IPS-18a (cell line): ENCODE data around the gene TANGO2.

Source experiments
- H3K27ac ChIP-seq: one replicate; pipeline ENCODE4 v1.5.1; 2013; ENCODE audit warnings: low read length
- H3K27me3 ChIP-seq: one replicate; pipeline ENCODE4 v1.6.1; 2013; ENCODE audit warnings: mild to moderate bottlenecking, low read length; ENCODE audit not compliant: control insufficient read depth, insufficient read depth
- H3K36me3 ChIP-seq: one replicate; pipeline ENCODE4 v1.6.1; 2013; ENCODE audit warnings: low read depth, low read length; ENCODE audit not compliant: control insufficient read depth
- H3K4me1 ChIP-seq: one replicate; pipeline ENCODE4 v1.6.1; 2013; ENCODE audit warnings: low read depth, low read length; ENCODE audit not compliant: control insufficient read depth
- H3K4me3 ChIP-seq: one replicate; pipeline ENCODE4 v1.5.1; 2013; ENCODE audit warnings: low read length
- H3K9ac ChIP-seq: one replicate; pipeline ENCODE4 v1.6.1; 2013; ENCODE audit warnings: mild to moderate bottlenecking, low read length, moderate library complexity
- H3K9me3 ChIP-seq: one replicate; pipeline ENCODE4 v1.6.1; 2013; ENCODE audit warnings: low read depth, low read length; ENCODE audit not compliant: control insufficient read depth

The TANGO2 gene

GRCh38 chr22:20071524-20071972 is 50.6 kb downstream of the TANGO2 start:
- Histone ChIP-seq H3K9me3 (no peaks in the 10 kb centered on the region), H3K27ac (no peak overlapping the region), H3K4me1 (no peaks in the 10 kb centered on the region), H3K27me3 (no peaks in the 10 kb centered on the region), H3K4me3 (no peak overlapping the region), H3K36me3 (no peaks in the 10 kb centered on the region), H3K9ac (no peak overlapping the region)

- H3K27ac ChIP-seq = no peak overlapping the region
- no peak overlapping the region for H3K9ac ChIP-seq
- peaks cover 2% of the 10 kb centered on the region for H3K36me3 ChIP-seq
- no peaks in the 10 kb centered on the region for H3K9me3 ChIP-seq
- H3K27me3 ChIP-seq = no peaks in the 10 kb centered on the region
- no peak overlapping the region for H3K4me3 ChIP-seq
- H3K4me1 ChIP-seq = peaks cover 5% of the 10 kb centered on the region
These were observed 55.8 kb downstream of the TANGO2 start for GRCh38 chr22:20076627-20077172.

- Histone ChIP-seq H3K4me1 (peaks cover 6% of the 10 kb centered on the region), H3K27me3 (no peaks in the 10 kb centered on the region), H3K27ac (peak within 1 kb of the TSS; percentile 93), H3K9me3 (no peaks in the 10 kb centered on the region), H3K36me3 (peaks cover 3% of the 10 kb centered on the region), H3K9ac (peak within 1 kb of the TSS; percentile 97), H3K4me3 (peak within 1 kb of the TSS; percentile 98)
These were observed 59.0 kb downstream of the TANGO2 start, which contains the start of gene DGCR8 for GRCh38 chr22:20079745-20080444. Gene DGCR8 (plus strand): TSS chr22:20080241. CDS start chr22:20085964, 5,723 bp downstream.

GRCh38 chr22:20080445-20080775 is 59.5 kb downstream of the TANGO2 start:
- no peaks in the 10 kb centered on the region for H3K27me3 ChIP-seq

GRCh38 chr22:20080776-20081654 is 60.1 kb downstream of the TANGO2 start:
- no peaks in the 10 kb centered on the region for H3K9me3 ChIP-seq
- peak overlapping the region; percentile 98 for H3K4me3 ChIP-seq
- H3K27me3 ChIP-seq = no peaks in the 10 kb centered on the region
- peak overlapping the region; percentile 97 for H3K9ac ChIP-seq
- peaks cover 6% of the 10 kb centered on the region for H3K4me1 ChIP-seq
- peaks cover 10% of the 10 kb centered on the region for H3K36me3 ChIP-seq
- H3K27ac ChIP-seq = peak overlapping the region; percentile 90

More at GRCh38 chr22:20080445-20080775, 59.5 kb downstream of the TANGO2 start:
- Histone ChIP-seq H3K9me3 (no peaks in the 10 kb centered on the region), H3K9ac (peak overlapping the region; percentile 97), H3K27ac (peak overlapping the region; percentile 90), H3K4me3 (peak overlapping the region; percentile 98), H3K4me1 (peaks cover 6% of the 10 kb centered on the region), H3K36me3 (peaks cover 4% of the 10 kb centered on the region)

GRCh38 chr22:20083157-20083890 is 62.4 kb downstream of the TANGO2 start:
- no peak overlapping the region for H3K4me3 ChIP-seq
- H3K27me3 ChIP-seq = no peaks in the 10 kb centered on the region
- peaks cover 33% of the 10 kb centered on the region for H3K36me3 ChIP-seq
- H3K27ac ChIP-seq = no peak overlapping the region
- H3K4me1 ChIP-seq = peaks cover 6% of the 10 kb centered on the region
- no peaks in the 10 kb centered on the region for H3K9me3 ChIP-seq
- H3K9ac ChIP-seq = no peak overlapping the region

- no peak overlapping the region for H3K27ac ChIP-seq
- H3K36me3 ChIP-seq = peaks cover 40% of the 10 kb centered on the region
- no peaks in the 10 kb centered on the region for H3K9me3 ChIP-seq
- H3K4me3 ChIP-seq = no peak overlapping the region
- peaks cover 6% of the 10 kb centered on the region for H3K4me1 ChIP-seq
- H3K9ac ChIP-seq = no peak overlapping the region
- no peaks in the 10 kb centered on the region for H3K27me3 ChIP-seq
These were observed 63.1 kb downstream of the TANGO2 start for GRCh38 chr22:20083891-20084546.

GRCh38 chr22:20084547-20085413 is 63.9 kb downstream of the TANGO2 start:
- Histone ChIP-seq H3K4me1 (peaks cover 6% of the 10 kb centered on the region), H3K9ac (no peak overlapping the region), H3K36me3 (peaks cover 47% of the 10 kb centered on the region), H3K4me3 (no peak overlapping the region), H3K27ac (no peak overlapping the region), H3K9me3 (no peaks in the 10 kb centered on the region), H3K27me3 (no peaks in the 10 kb centered on the region)

GRCh38 chr22:20085651-20086050 is 64.7 kb downstream of the TANGO2 start:
- Histone ChIP-seq H3K27me3 (no peaks in the 10 kb centered on the region), H3K27ac (no peak overlapping the region), H3K4me1 (peaks cover 6% of the 10 kb centered on the region), H3K9ac (no peak overlapping the region), H3K36me3 (peaks cover 56% of the 10 kb centered on the region), H3K9me3 (no peaks in the 10 kb centered on the region), H3K4me3 (no peak overlapping the region)

GRCh38 chr22:20086101-20086599 is 65.2 kb downstream of the TANGO2 start:
- peaks cover 6% of the 10 kb centered on the region for H3K4me1 ChIP-seq
- no peaks in the 10 kb centered on the region for H3K9me3 ChIP-seq
- peaks cover 61% of the 10 kb centered on the region for H3K36me3 ChIP-seq
- H3K4me3 ChIP-seq = no peak overlapping the region
- H3K9ac ChIP-seq = no peak overlapping the region
- H3K27ac ChIP-seq = no peak overlapping the region
- no peaks in the 10 kb centered on the region for H3K27me3 ChIP-seq
